HL-60 (cell line): Measurements from ENCODE around the gene KRR1.

Experiments
- POLR2AphosphoS5 ChIP-seq: IDR thresholded peaks from 2 replicates; pipeline ENCODE4 v1.6.1; 2012; ENCODE audit warnings: low read depth
- SPI1 ChIP-seq: IDR thresholded peaks from 2 replicates; pipeline ENCODE4 v1.6.1; 2012; ENCODE audit warnings: low read depth, mild to moderate bottlenecking, borderline replicate concordance
- TF ChIP-seq, protein P1 (sequence below): IDR thresholded peaks from one replicate; pipeline ENCODE4 v1.5.1; 2011; ENCODE audit warnings: low read length, control low read depth, inconsistent platforms; ENCODE audit not compliant: insufficient read depth
- TF ChIP-seq, protein P2 (sequence below): IDR thresholded peaks from 2 replicates; pipeline ENCODE4 v1.6.1; 2012; ENCODE audit warnings: low read depth; ENCODE audit not compliant: insufficient replicate concordance

DNA sequence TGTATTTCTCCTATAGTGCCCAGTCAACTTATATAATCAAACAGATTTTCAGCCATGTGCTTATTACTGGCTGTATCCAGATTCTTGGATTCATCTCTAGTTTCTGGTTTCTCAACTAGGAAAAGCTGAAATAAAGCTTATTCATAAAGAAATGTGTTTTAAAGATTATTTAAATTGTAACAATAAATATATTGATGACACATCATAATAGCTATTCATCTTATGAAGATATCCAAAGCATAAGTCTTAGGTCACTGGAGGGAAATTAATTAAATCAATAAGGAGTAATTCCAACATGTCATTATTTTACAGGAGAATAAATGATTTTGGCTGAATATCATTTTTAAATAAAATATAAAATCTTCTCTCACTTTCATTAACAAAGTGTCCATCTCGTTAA is 32.1 kb upstream of the KRR1 start:
- TF ChIP-seq, protein P1, sequence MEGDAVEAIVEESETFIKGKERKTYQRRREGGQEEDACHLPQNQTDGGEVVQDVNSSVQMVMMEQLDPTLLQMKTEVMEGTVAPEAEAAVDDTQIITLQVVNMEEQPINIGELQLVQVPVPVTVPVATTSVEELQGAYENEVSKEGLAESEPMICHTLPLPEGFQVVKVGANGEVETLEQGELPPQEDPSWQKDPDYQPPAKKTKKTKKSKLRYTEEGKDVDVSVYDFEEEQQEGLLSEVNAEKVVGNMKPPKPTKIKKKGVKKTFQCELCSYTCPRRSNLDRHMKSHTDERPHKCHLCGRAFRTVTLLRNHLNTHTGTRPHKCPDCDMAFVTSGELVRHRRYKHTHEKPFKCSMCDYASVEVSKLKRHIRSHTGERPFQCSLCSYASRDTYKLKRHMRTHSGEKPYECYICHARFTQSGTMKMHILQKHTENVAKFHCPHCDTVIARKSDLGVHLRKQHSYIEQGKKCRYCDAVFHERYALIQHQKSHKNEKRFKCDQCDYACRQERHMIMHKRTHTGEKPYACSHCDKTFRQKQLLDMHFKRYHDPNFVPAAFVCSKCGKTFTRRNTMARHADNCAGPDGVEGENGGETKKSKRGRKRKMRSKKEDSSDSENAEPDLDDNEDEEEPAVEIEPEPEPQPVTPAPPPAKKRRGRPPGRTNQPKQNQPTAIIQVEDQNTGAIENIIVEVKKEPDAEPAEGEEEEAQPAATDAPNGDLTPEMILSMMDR: no peak
- TF ChIP-seq POLR2AphosphoS5: no peak
- TF ChIP-seq, protein P2, sequence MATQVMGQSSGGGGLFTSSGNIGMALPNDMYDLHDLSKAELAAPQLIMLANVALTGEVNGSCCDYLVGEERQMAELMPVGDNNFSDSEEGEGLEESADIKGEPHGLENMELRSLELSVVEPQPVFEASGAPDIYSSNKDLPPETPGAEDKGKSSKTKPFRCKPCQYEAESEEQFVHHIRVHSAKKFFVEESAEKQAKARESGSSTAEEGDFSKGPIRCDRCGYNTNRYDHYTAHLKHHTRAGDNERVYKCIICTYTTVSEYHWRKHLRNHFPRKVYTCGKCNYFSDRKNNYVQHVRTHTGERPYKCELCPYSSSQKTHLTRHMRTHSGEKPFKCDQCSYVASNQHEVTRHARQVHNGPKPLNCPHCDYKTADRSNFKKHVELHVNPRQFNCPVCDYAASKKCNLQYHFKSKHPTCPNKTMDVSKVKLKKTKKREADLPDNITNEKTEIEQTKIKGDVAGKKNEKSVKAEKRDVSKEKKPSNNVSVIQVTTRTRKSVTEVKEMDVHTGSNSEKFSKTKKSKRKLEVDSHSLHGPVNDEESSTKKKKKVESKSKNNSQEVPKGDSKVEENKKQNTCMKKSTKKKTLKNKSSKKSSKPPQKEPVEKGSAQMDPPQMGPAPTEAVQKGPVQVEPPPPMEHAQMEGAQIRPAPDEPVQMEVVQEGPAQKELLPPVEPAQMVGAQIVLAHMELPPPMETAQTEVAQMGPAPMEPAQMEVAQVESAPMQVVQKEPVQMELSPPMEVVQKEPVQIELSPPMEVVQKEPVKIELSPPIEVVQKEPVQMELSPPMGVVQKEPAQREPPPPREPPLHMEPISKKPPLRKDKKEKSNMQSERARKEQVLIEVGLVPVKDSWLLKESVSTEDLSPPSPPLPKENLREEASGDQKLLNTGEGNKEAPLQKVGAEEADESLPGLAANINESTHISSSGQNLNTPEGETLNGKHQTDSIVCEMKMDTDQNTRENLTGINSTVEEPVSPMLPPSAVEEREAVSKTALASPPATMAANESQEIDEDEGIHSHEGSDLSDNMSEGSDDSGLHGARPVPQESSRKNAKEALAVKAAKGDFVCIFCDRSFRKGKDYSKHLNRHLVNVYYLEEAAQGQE: no peak
- TF ChIP-seq SPI1: no peak
